A549 (cell line): ENCODE data around the gene FRMD1. TPM values are rescaled to one million over a fixed set of nuclear protein-coding genes. Genes with fewer than 3 reads are reported as not detected.

Source experiments
- ATAC-seq, 2 experiments: fragments of 200-7000 bp in 1 of 2; fragments of >200 bp in 1 of 2; cut with Nextera tagmentation in 1 of 2; cut with Tn5 transposase in 1 of 2; 3 replicates each; pipeline versions ENCODE4 v1.8.0 to v1.9.1; 2018 to 2020; ENCODE audit warnings: mild to moderate bottlenecking in 1 of 2, moderate library complexity in 1 of 2
- CTCF ChIA-PET: fragments of 300-600 bp; sonication (Branson Sonifier 250); formaldehyde crosslinking; extraction: SDS; loops from one replicate; lab custom pipeline; 2021; ENCODE audit warnings: antibody characterized with exemption, inconsistent platforms; lab: Yijun Ruan, JAX
- POLR2A ChIA-PET: fragments of 350-600 bp; formaldehyde crosslinking; extraction: SDS; loops from one replicate; lab custom pipeline; 2021; ENCODE audit warnings: antibody characterized with exemption, inconsistent platforms; lab: Yijun Ruan, JAX
- DNase-seq, 2 experiments: peaks; one replicate each; pipeline versions ENCODE4 v3.0.0 to v3.0.0-alpha.2; 2011 to 2016; ENCODE audit warnings: low read depth in 1 of 2, low spot score in 1 of 2
- FAIRE-seq: peaks from 2 replicates; lab custom pipeline; 2011; peaks lifted over from hg19 to GRCh38; lab: Jason Lieb, UNC
- H3K27ac ChIP-seq, 2 experiments: fragments of >200 bp; sonication (Bioruptor Twin); formaldehyde crosslinking; 3 replicates each; pipeline ENCODE4 v1.5.1; 2016 to 2017
- H3K4me1 ChIP-seq: fragments of >200 bp; sonication (Bioruptor Twin); formaldehyde crosslinking; 3 replicates; pipeline ENCODE4 v1.6.1; 2016
- H3K4me2 ChIP-seq: fragments of >200 bp; sonication (Bioruptor Twin); formaldehyde crosslinking; 3 replicates; pipeline ENCODE4 v1.6.1; 2016
- H3K4me3 ChIP-seq: fragments of >200 bp; sonication (Bioruptor Twin); formaldehyde crosslinking; 3 replicates; pipeline ENCODE4 v1.5.1; 2016
- H3K9me3 ChIP-seq: fragments of >200 bp; sonication (Bioruptor Twin); formaldehyde crosslinking; 3 replicates; pipeline ENCODE4 v1.6.1; 2016
- BHLHE40 ChIP-seq: IDR thresholded peaks from 2 replicates; pipeline ENCODE4 v1.6.1; 2012; ENCODE audit warnings: low read depth, low read length, inconsistent platforms
- CBX2 ChIP-seq: fragments of 200-600 bp; sonication (generic); IDR thresholded peaks from 2 replicates; pipeline ENCODE4 v1.6.1; 2016; ENCODE audit warnings: low read depth, mild to moderate bottlenecking, borderline replicate concordance
- CBX8 ChIP-seq: fragments of 200-600 bp; sonication (generic); IDR thresholded peaks from 2 replicates; pipeline ENCODE4 v1.6.1; 2016
- CHD2 ChIP-seq: fragments of 150-350 bp; IDR thresholded peaks from 2 replicates; pipeline ENCODE4 v1.6.1; 2014; ENCODE audit warnings: low read length; ENCODE audit not compliant: partially characterized antibody
- EHF ChIP-seq: fragments of 250-450 bp; sonication (Bioruptor Pico); IDR thresholded peaks from 2 replicates; pipeline ENCODE4 v1.5.0; 2020; ENCODE audit warnings: mild to moderate bottlenecking
- EHMT2 ChIP-seq: fragments of 200-600 bp; sonication (generic); IDR thresholded peaks from 2 replicates; pipeline ENCODE4 v1.6.1; 2016; ENCODE audit warnings: antibody characterized with exemption, low read depth, mild to moderate bottlenecking, moderate library complexity
- HDAC2 ChIP-seq: fragments of 200-600 bp; sonication (generic); IDR thresholded peaks from 2 replicates; pipeline ENCODE4 v1.6.1; 2016
- HEYL ChIP-seq: fragments of 250-450 bp; sonication (Bioruptor Pico); IDR thresholded peaks from 2 replicates; pipeline ENCODE4 v1.8.0; 2021; ENCODE audit warnings: mild to moderate bottlenecking, moderate library complexity
- HOXA7 ChIP-seq: fragments of 250-450 bp; sonication (Bioruptor Pico); IDR thresholded peaks from 2 replicates; pipeline ENCODE4 v1.5.0; 2020; ENCODE audit warnings: mild to moderate bottlenecking, moderate library complexity
- JUN ChIP-seq, 2 experiments: fragments of >200 bp; sonication (Bioruptor Twin); formaldehyde crosslinking; IDR thresholded peaks; 2 replicates in 1 of 2; 3 replicates in 1 of 2; pipeline ENCODE4 v1.6.1; 2016 to 2017
- JUNB ChIP-seq: fragments of >200 bp; sonication (Bioruptor Twin); formaldehyde crosslinking; IDR thresholded peaks from 2 replicates; pipeline ENCODE4 v1.6.1; 2016
- KDM1A ChIP-seq: fragments of 200-600 bp; sonication (generic); IDR thresholded peaks from 2 replicates; pipeline ENCODE4 v1.6.1; 2016; ENCODE audit warnings: low read depth, mild to moderate bottlenecking
- MAZ ChIP-seq: fragments of 150-350 bp; IDR thresholded peaks from 2 replicates; pipeline ENCODE4 v1.6.1; 2014; ENCODE audit warnings: antibody characterized with exemption, low read depth, low read length, borderline replicate concordance
- MYC ChIP-seq: IDR thresholded peaks from 2 replicates; pipeline ENCODE4 v1.6.1; 2012; ENCODE audit warnings: mild to moderate bottlenecking, inconsistent platforms, low read length, improper control_type of control experiment, borderline replicate concordance
- PHF8 ChIP-seq: fragments of 200-600 bp; sonication (generic); IDR thresholded peaks from 2 replicates; pipeline ENCODE4 v1.6.1; 2016; ENCODE audit warnings: low read depth, mild to moderate bottlenecking, antibody characterized with exemption, moderate library complexity, borderline replicate concordance
- POLR2A ChIP-seq: IDR thresholded peaks from 2 replicates; pipeline ENCODE4 v1.6.1; 2012; ENCODE audit warnings: mild to moderate bottlenecking, low read length
- POLR2AphosphoS2 ChIP-seq: conservative IDR thresholded peaks from 2 replicates; pipeline ENCODE4 v1.6.1; 2012; ENCODE audit warnings: low read length, improper control_type of control experiment, inconsistent platforms
- RARB ChIP-seq: fragments of 250-450 bp; sonication (Bioruptor Pico); IDR thresholded peaks from 2 replicates; pipeline ENCODE4 v1.8.0; 2021; ENCODE audit warnings: mild to moderate bottlenecking, moderate library complexity
- RNF2 ChIP-seq: fragments of 200-600 bp; sonication (generic); IDR thresholded peaks from 2 replicates; pipeline ENCODE4 v1.6.1; 2016; ENCODE audit warnings: low read depth, mild to moderate bottlenecking, antibody characterized with exemption, moderate library complexity, borderline replicate concordance
- ZC3H11A ChIP-seq: fragments of 450-650 bp; IDR thresholded peaks from 2 replicates; pipeline ENCODE4 v1.6.1; 2014; ENCODE audit warnings: antibody characterized with exemption, mild to moderate bottlenecking
- ZSCAN20 ChIP-seq: fragments of 250-450 bp; sonication (Bioruptor Pico); IDR thresholded peaks from 2 replicates; pipeline ENCODE4 v1.8.0; 2022; ENCODE audit warnings: mild to moderate bottlenecking, moderate library complexity
- WGBS: methylation state at CpG from one replicate; pipeline ENCODE4 v1.1.6; 2017; ENCODE audit errors: missing lambda C conversion rate; 5-methylcytosine and 5-hydroxymethylcytosine counted together
- polyA plus RNA-seq, 4 experiments: library from polyadenylated mRNA; depleted of rRNA in 3 of 4; stranded (reverse); fragments of >200 nt; fragmentation: RNase III in 1 of 4; extraction: RNeasy Plus Mini Kit Qiagen cat#74134 plus additional on column Dnase treatment in 1 of 4; gene quantifications; 2 replicates in 3 of 4; 3 replicates in 1 of 4; pipeline ENCODE4 v1.2.3, GENCODE V29; 2011 to 2017
- TF ChIP-seq, protein P1 (sequence below): fragments of 250-450 bp; sonication (Bioruptor Pico); IDR thresholded peaks from 2 replicates; pipeline ENCODE4 v1.5.0; 2020; ENCODE audit warnings: low read depth, mild to moderate bottlenecking, moderate library complexity
- TF ChIP-seq, protein P2 (sequence below): fragments of 200-600 bp; sonication (generic); IDR thresholded peaks from 2 replicates; pipeline ENCODE4 v1.6.1; 2016; ENCODE audit warnings: antibody characterized with exemption, mild to moderate bottlenecking, moderate library complexity

Gene FRMD1
- polyA plus RNA-seq, 2 of the 4 experiments (the other 2 are of a cell fraction), result not detected

DNA sequence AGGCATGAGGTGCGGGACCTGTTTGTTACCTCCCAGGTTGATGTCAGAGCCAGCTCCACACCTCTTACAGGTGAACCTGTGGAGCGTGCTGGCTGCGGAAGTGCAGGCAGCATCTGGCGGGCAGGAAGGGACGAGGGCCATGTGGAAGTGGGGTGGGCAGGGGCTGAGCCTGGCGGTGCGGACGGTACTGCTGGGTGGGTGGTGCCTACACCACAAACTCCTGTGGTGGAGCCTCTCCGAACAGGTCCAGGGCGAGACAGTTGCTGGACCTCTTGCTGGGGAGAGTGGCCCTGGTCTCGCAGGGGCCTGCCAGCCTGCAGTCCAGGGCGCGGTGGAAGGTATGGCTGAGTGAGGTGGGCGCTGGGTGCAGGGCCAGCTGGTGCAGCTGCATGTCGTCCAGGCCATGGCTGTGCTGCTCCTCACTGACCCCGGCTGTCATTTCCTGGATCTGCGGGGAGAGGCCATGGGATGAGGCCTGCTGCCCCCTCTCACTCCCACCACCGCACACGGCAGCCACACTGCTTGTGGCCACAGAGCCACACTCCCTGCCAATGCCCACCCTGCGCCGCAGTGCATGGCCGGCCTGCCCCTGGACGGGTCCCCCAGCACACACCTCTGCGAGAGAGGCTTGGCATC lies 22.0 kb downstream of the FRMD1 start (continued):
- no peak for TF ChIP-seq RNF2

DNA sequence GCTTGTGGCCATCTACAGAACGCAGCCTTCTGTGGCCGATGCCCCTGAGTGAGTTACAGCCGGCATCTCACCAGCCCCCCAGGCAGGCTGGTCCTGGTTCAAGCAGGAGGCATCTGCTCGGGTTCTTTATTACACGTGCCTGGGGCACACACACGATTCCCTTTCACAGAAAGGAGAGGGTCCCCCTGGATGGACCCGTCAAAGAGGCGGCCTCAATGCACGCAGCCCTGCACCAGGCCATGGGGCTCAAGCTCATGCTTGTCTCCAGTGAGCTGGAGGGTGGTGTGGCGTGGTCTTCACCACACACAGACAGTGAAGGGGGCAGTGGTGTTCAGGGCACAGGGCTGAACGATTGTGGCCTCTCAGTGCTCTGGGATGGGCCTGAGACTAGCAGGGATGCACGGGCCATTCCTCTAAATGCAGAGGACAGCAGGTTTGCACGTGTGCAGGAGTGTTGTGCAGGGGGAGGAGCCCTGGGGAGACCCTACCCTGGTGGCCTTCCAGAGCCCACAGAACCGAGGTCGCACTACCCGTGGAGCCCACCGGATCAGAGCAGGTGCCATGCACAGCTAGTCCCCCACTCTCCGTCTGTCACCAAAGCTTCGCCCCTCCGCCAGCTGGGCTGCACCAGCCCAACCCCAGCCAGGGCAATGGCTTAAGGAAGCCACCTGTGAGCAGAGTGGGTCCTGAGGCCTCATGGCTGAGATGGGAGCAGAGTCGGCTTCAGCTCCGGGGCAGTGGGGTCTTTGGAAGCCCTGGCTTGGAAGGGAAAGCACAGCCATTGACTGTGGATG lies 23.1 kb downstream of the FRMD1 start:
- no peak for DNase-seq
- no peak for ATAC-seq
- Histone ChIP-seq H3K9me3 (no peaks in the 10 kb centered on the region), H3K27ac (no peak overlapping the region), H3K4me2 (no peak overlapping the region), H3K4me1 (no peaks in the 10 kb centered on the region), H3K4me3 (no peak overlapping the region)
- ChIA-PET POLR2A (no interaction called here), CTCF (interaction anchor here (1.3 kb wide), 1 partner anchor 10 kb away, joined by 3 read pairs; no protein-coding TSS in a partner anchor)
- FAIRE-seq, result no peak
- TF ChIP-seq MYC (no peak), ZC3H11A (no peak), JUNB (no peak), EHMT2 (no peak), PHF8 (no peak), KDM1A (no peak), ZSCAN20 (no peak), CBX8 (no peak), MAZ (no peak), CBX2 (no peak), HOXA7 (CRISPR knock-in tag) (no peak)
- TF ChIP-seq, protein P1, sequence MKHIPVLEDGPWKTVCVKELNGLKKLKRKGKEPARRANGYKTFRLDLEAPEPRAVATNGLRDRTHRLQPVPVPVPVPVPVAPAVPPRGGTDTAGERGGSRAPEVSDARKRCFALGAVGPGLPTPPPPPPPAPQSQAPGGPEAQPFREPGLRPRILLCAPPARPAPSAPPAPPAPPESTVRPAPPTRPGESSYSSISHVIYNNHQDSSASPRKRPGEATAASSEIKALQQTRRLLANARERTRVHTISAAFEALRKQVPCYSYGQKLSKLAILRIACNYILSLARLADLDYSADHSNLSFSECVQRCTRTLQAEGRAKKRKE (CRISPR knock-in tag), result no peak
- TF ChIP-seq, protein P2, sequence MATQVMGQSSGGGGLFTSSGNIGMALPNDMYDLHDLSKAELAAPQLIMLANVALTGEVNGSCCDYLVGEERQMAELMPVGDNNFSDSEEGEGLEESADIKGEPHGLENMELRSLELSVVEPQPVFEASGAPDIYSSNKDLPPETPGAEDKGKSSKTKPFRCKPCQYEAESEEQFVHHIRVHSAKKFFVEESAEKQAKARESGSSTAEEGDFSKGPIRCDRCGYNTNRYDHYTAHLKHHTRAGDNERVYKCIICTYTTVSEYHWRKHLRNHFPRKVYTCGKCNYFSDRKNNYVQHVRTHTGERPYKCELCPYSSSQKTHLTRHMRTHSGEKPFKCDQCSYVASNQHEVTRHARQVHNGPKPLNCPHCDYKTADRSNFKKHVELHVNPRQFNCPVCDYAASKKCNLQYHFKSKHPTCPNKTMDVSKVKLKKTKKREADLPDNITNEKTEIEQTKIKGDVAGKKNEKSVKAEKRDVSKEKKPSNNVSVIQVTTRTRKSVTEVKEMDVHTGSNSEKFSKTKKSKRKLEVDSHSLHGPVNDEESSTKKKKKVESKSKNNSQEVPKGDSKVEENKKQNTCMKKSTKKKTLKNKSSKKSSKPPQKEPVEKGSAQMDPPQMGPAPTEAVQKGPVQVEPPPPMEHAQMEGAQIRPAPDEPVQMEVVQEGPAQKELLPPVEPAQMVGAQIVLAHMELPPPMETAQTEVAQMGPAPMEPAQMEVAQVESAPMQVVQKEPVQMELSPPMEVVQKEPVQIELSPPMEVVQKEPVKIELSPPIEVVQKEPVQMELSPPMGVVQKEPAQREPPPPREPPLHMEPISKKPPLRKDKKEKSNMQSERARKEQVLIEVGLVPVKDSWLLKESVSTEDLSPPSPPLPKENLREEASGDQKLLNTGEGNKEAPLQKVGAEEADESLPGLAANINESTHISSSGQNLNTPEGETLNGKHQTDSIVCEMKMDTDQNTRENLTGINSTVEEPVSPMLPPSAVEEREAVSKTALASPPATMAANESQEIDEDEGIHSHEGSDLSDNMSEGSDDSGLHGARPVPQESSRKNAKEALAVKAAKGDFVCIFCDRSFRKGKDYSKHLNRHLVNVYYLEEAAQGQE, result no peak
- WGBS, result 73% methylated on average over 14 of the region's 22 CpGs

DNA sequence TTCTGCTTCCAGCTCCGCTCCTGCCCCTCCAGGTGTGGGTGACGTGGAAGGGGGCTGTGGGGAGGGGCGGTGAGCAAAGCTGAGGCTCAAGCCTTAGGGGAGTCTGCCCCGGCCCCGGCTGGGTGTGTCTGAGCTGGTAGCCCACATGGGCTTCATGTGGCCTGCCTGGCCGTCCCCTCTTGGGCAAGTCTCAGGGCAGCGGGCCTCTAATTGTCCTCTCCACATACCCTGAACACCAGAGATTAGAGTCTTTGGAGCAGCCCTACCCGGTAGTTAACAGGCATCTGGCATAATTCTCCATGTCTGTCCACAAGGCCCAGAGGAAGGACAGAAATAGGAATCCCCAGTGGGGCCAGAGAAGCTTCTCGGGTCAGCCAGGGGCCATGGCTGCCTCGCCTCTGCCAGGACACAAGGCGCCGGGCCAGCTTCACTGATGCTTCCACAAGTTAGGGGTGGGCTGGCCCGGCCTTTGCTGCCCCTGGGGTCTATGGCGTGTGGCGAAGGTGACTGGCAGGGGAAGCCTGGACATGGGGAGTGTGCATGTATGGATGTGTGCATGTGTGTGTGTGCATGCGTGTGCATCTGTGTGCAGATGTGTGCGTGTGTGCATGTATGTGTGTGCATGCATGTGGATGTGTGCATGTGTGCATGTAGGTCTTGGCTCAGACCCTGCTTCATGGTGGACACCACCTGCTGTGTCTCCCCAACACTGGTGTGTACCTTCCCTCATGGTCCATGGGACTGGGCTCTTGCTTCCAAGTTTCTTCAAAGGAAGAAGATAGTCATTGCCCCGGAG lies 24.0 kb downstream of the FRMD1 start:
- WGBS, result 83% methylated on average over 10 of the region's 18 CpGs
- TF ChIP-seq RARB (CRISPR knock-in tag), result no peak
- no peak for TF ChIP-seq HDAC2
- no peak for TF ChIP-seq CHD2
- TF ChIP-seq EHF (CRISPR knock-in tag), result no peak
- no peak for TF ChIP-seq BHLHE40
- TF ChIP-seq PHF8, result no peak
- no peak for TF ChIP-seq ZC3H11A
- no peak for TF ChIP-seq POLR2AphosphoS2
- no peak for TF ChIP-seq RNF2
- no peak for TF ChIP-seq JUNB
- TF ChIP-seq HEYL (CRISPR knock-in tag), result no peak
- no peak for TF ChIP-seq CBX2
- no peak for TF ChIP-seq HOXA7 (CRISPR knock-in tag)
- no peak for TF ChIP-seq MAZ
- no peak for TF ChIP-seq EHMT2
- no peak for TF ChIP-seq JUN (IDR thresholded peaks at IDR 0.05)
- no peak for TF ChIP-seq POLR2A
- FAIRE-seq (no peak), DNase-seq (no peak), ATAC-seq (no peak)
- Histone ChIP-seq H3K4me3 (no peak overlapping the region), H3K27ac (no peak overlapping the region), H3K4me1 (no peaks in the 10 kb centered on the region), H3K4me2 (no peak overlapping the region), H3K9me3 (no peaks in the 10 kb centered on the region)
- POLR2A ChIA-PET, result no interaction called here
- CTCF ChIA-PET, result interaction anchor here (1.0 to 1.3 kb wide), 2 partner anchors 9 to 301 kb away, joined by 3 read pairs; no protein-coding TSS in a partner anchor
